WTC11 (cell line): ENCODE measurements around the gene ALK.

Source experiments
- JUN ChIP-seq: sonication (generic); formaldehyde crosslinking; IDR thresholded peaks from 2 replicates; pipeline ENCODE4 v1.8.0; 2023; ENCODE audit warnings: mild to moderate bottlenecking, missing genetic modification reagents
- SP1 ChIP-seq: sonication (generic); formaldehyde crosslinking; conservative IDR thresholded peaks from 2 replicates; pipeline ENCODE4 v1.8.1; 2022; ENCODE audit warnings: missing genetic modification reagents
- TF ChIP-seq, protein P1 (sequence below): fragments of 200-600 bp; IDR thresholded peaks from 2 replicates; pipeline ENCODE4 v1.8.0; 2022; ENCODE audit warnings: antibody characterized with exemption
- TF ChIP-seq, protein P2 (sequence below): sonication (generic); formaldehyde crosslinking; IDR thresholded peaks from 2 replicates; pipeline ENCODE4 v1.8.0; 2022; ENCODE audit warnings: mild to moderate bottlenecking, missing genetic modification reagents

DNA sequence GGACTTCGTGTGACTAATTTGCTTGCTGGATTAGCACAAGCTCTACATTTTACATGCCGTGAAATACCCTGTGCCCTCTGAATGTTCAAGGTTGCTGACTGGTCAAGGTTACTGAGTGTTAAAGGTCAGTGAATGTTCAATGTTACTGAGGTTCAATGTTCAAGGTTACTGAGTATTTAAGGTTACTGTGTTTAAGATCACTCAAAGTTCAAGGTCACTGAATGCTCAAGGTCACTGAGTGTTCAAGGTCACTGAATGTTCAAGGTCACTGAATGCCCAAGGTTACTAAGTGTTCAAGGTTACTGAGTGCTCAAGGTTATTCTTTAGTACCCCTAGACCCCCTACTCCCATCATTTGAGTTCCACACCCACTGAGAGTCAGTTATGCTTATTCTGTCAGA, 528.6 kb downstream of the ALK start:
- TF ChIP-seq JUN (CRISPR knock-in tag) (no peak), SP1 (no peak)
- TF ChIP-seq, protein P1, sequence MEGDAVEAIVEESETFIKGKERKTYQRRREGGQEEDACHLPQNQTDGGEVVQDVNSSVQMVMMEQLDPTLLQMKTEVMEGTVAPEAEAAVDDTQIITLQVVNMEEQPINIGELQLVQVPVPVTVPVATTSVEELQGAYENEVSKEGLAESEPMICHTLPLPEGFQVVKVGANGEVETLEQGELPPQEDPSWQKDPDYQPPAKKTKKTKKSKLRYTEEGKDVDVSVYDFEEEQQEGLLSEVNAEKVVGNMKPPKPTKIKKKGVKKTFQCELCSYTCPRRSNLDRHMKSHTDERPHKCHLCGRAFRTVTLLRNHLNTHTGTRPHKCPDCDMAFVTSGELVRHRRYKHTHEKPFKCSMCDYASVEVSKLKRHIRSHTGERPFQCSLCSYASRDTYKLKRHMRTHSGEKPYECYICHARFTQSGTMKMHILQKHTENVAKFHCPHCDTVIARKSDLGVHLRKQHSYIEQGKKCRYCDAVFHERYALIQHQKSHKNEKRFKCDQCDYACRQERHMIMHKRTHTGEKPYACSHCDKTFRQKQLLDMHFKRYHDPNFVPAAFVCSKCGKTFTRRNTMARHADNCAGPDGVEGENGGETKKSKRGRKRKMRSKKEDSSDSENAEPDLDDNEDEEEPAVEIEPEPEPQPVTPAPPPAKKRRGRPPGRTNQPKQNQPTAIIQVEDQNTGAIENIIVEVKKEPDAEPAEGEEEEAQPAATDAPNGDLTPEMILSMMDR, result no peak
- TF ChIP-seq, protein P2, sequence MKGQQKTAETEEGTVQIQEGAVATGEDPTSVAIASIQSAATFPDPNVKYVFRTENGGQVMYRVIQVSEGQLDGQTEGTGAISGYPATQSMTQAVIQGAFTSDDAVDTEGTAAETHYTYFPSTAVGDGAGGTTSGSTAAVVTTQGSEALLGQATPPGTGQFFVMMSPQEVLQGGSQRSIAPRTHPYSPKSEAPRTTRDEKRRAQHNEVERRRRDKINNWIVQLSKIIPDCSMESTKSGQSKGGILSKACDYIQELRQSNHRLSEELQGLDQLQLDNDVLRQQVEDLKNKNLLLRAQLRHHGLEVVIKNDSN (CRISPR knock-in tag), result no peak
